Adrenal gland (tissue), 5 donors: ENCODE measurements around the gene PLD5.

Experiments used
- POLR2A ChIP-seq, 2 donors: fragments of 450-650 bp; IDR thresholded peaks; one replicate each; pipeline ENCODE4 v1.6.1; 2017; ENCODE audit warnings: antibody characterized with exemption in 2 of 2, mild to moderate bottlenecking in 2 of 2, moderate library complexity in 1 of 2
- TF ChIP-seq, protein P1 (sequence below), 6 experiments: fragments of 450-650 bp in 4 of 6; fragments of 200-600 bp in 2 of 6; sonication (generic) in 1 of 6; IDR thresholded peaks; 1 replicate in 5 of 6; 2 replicates in 1 of 6; pipeline versions ENCODE4 v1.5.1 to v1.8.0; 2016 to 2021; ENCODE audit warnings: antibody characterized with exemption in 6 of 6, mild to moderate bottlenecking in 2 of 6, moderate library complexity in 1 of 6
- donor health status: DM: no; HTN: no; CAD: no.

DNA sequence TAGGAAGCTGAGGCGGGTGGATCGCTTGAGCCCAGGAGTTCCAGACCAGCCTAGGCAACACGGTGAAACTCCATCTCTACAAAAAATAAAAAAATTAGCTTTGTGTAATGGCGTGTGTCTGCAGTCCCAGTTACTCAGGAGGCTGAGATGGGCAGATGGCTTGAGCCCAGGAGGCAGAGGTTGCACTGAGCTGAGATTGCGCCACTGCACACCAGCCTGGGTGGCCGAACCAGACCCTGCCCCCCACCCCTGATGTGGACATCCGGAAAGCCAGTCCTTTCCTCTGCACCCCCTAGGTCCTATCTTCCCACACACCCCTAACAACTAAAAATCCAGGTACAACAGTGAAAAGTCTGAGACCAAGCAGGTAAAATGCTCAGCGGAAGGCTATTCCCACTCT lies 71.9 kb downstream of the PLD5 start:
- TF ChIP-seq POLR2A (IDR thresholded peaks at IDR 0.05), result no peak
- TF ChIP-seq, protein P1, sequence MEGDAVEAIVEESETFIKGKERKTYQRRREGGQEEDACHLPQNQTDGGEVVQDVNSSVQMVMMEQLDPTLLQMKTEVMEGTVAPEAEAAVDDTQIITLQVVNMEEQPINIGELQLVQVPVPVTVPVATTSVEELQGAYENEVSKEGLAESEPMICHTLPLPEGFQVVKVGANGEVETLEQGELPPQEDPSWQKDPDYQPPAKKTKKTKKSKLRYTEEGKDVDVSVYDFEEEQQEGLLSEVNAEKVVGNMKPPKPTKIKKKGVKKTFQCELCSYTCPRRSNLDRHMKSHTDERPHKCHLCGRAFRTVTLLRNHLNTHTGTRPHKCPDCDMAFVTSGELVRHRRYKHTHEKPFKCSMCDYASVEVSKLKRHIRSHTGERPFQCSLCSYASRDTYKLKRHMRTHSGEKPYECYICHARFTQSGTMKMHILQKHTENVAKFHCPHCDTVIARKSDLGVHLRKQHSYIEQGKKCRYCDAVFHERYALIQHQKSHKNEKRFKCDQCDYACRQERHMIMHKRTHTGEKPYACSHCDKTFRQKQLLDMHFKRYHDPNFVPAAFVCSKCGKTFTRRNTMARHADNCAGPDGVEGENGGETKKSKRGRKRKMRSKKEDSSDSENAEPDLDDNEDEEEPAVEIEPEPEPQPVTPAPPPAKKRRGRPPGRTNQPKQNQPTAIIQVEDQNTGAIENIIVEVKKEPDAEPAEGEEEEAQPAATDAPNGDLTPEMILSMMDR (IDR thresholded peaks at IDR 0.05), result no peak
